ENCODE data around the gene CNTNAP2.

The CNTNAP2 gene

GRCh38 chr7:147496209-147496608 is 1379.6 kb downstream of the CNTNAP2 start:
- POLR2A ChIA-PET: no interaction called here
- DNase-seq (ENCODE audit: extremely low spot score): no peak
- CTCF ChIA-PET: no interaction called here
- no peak for TF ChIP-seq PKNOX1 (IDR thresholded peaks at IDR 0.05)
- TF ChIP-seq BHLHE40 (IDR thresholded peaks at IDR 0.05; ENCODE audit: borderline replicate concordance): no peak
- no peak for TF ChIP-seq ARNT (IDR thresholded peaks at IDR 0.05)
- no peak for TF ChIP-seq CTBP1 (IDR thresholded peaks at IDR 0.05; ENCODE audit: borderline replicate concordance)
- no peak for TF ChIP-seq NFRKB (IDR thresholded peaks at IDR 0.05)
- no peak for TF ChIP-seq LEF1 (IDR thresholded peaks at IDR 0.05; ENCODE audit: borderline replicate concordance)
- no peak for TF ChIP-seq ZNF384 (IDR thresholded peaks at IDR 0.05)
- TF ChIP-seq L3MBTL2 (conservative IDR thresholded peaks at IDR 0.05): no peak
- TF ChIP-seq HDGF (IDR thresholded peaks at IDR 0.05; ENCODE audit: borderline replicate concordance): no peak
- TF ChIP-seq FOXK2 (IDR thresholded peaks at IDR 0.05): no peak
- TF ChIP-seq FOXA1 (IDR thresholded peaks at IDR 0.05): no peak
- TF ChIP-seq FOXM1 (IDR thresholded peaks at IDR 0.05; ENCODE audit: borderline replicate concordance): no peak
- TF ChIP-seq TARDBP (IDR thresholded peaks at IDR 0.05): no peak
- TF ChIP-seq SP1 (IDR thresholded peaks at IDR 0.05): no peak
- TF ChIP-seq SUZ12 (IDR thresholded peaks at IDR 0.05): no peak
- no peak for TF ChIP-seq ELF4 (IDR thresholded peaks at IDR 0.05)

GRCh38 chr7:147497246-147497645 is 1380.6 kb downstream of the CNTNAP2 start:
- ChIA-PET CTCF (no interaction called here), POLR2A (no interaction called here)
- DNase-seq (ENCODE audit: extremely low spot score): no peak
- TF ChIP-seq HDGF (IDR thresholded peaks at IDR 0.05; ENCODE audit: borderline replicate concordance): no peak
- TF ChIP-seq ELF4 (IDR thresholded peaks at IDR 0.05): no peak
- no peak for TF ChIP-seq FOXK2 (IDR thresholded peaks at IDR 0.05)
- TF ChIP-seq CTBP1 (IDR thresholded peaks at IDR 0.05; ENCODE audit: borderline replicate concordance): no peak
- TF ChIP-seq L3MBTL2 (conservative IDR thresholded peaks at IDR 0.05): no peak
- TF ChIP-seq PKNOX1 (IDR thresholded peaks at IDR 0.05): no peak
- no peak for TF ChIP-seq SP1 (IDR thresholded peaks at IDR 0.05)
- TF ChIP-seq NFRKB (IDR thresholded peaks at IDR 0.05): no peak
- TF ChIP-seq FOXM1 (IDR thresholded peaks at IDR 0.05; ENCODE audit: borderline replicate concordance): no peak
- no peak for TF ChIP-seq FOXA1 (IDR thresholded peaks at IDR 0.05)
- TF ChIP-seq BHLHE40 (IDR thresholded peaks at IDR 0.05; ENCODE audit: borderline replicate concordance): no peak
- TF ChIP-seq TARDBP (IDR thresholded peaks at IDR 0.05): no peak
- TF ChIP-seq ZNF384 (IDR thresholded peaks at IDR 0.05): no peak
- TF ChIP-seq LEF1 (IDR thresholded peaks at IDR 0.05; ENCODE audit: borderline replicate concordance): no peak
- TF ChIP-seq SUZ12 (IDR thresholded peaks at IDR 0.05): no peak
- TF ChIP-seq ARNT (IDR thresholded peaks at IDR 0.05): no peak

GRCh38 chr7:147498081-147498480 is 1381.5 kb downstream of the CNTNAP2 start:
- ChIA-PET POLR2A (no interaction called here), CTCF (no interaction called here)
- no peak for DNase-seq (ENCODE audit: extremely low spot score)
- TF ChIP-seq ELF4 (IDR thresholded peaks at IDR 0.05) (no peak), FOXA1 (IDR thresholded peaks at IDR 0.05) (no peak), SP1 (IDR thresholded peaks at IDR 0.05) (no peak), L3MBTL2 (conservative IDR thresholded peaks at IDR 0.05) (no peak), CTBP1 (IDR thresholded peaks at IDR 0.05; ENCODE audit: borderline replicate concordance) (no peak), PKNOX1 (IDR thresholded peaks at IDR 0.05) (no peak), TARDBP (IDR thresholded peaks at IDR 0.05) (no peak), FOXM1 (IDR thresholded peaks at IDR 0.05; ENCODE audit: borderline replicate concordance) (no peak), FOXK2 (IDR thresholded peaks at IDR 0.05) (no peak), ZNF384 (IDR thresholded peaks at IDR 0.05) (no peak), LEF1 (IDR thresholded peaks at IDR 0.05; ENCODE audit: borderline replicate concordance) (no peak), NFRKB (IDR thresholded peaks at IDR 0.05) (no peak), HDGF (IDR thresholded peaks at IDR 0.05; ENCODE audit: borderline replicate concordance) (no peak), BHLHE40 (IDR thresholded peaks at IDR 0.05; ENCODE audit: borderline replicate concordance) (no peak), SUZ12 (IDR thresholded peaks at IDR 0.05) (no peak)

GRCh38 chr7:147509035-147509501 is 1392.5 kb downstream of the CNTNAP2 start:
- CTCF ChIA-PET: no interaction called here
- no peak for DNase-seq (ENCODE audit: extremely low spot score)
- POLR2A ChIA-PET: no interaction called here
- TF ChIP-seq LEF1 (IDR thresholded peaks at IDR 0.05; ENCODE audit: borderline replicate concordance) (no peak), SUZ12 (IDR thresholded peaks at IDR 0.05) (no peak), NFRKB (IDR thresholded peaks at IDR 0.05) (no peak), FOXM1 (IDR thresholded peaks at IDR 0.05; ENCODE audit: borderline replicate concordance) (no peak), ELF4 (IDR thresholded peaks at IDR 0.05) (no peak), SP1 (IDR thresholded peaks at IDR 0.05) (no peak), PKNOX1 (IDR thresholded peaks at IDR 0.05) (no peak), HDGF (IDR thresholded peaks at IDR 0.05; ENCODE audit: borderline replicate concordance) (no peak), FOXA1 (IDR thresholded peaks at IDR 0.05) (no peak), ARNT (IDR thresholded peaks at IDR 0.05) (no peak), BHLHE40 (IDR thresholded peaks at IDR 0.05; ENCODE audit: borderline replicate concordance) (no peak), CTBP1 (IDR thresholded peaks at IDR 0.05; ENCODE audit: borderline replicate concordance) (no peak), L3MBTL2 (conservative IDR thresholded peaks at IDR 0.05) (no peak), ZNF384 (IDR thresholded peaks at IDR 0.05) (no peak), TARDBP (IDR thresholded peaks at IDR 0.05) (no peak), FOXK2 (IDR thresholded peaks at IDR 0.05) (no peak)

GRCh38 chr7:147509541-147510200 is 1393.1 kb downstream of the CNTNAP2 start:
- no peak for DNase-seq (ENCODE audit: extremely low spot score)
- POLR2A ChIA-PET: no interaction called here
- TF ChIP-seq PKNOX1 (IDR thresholded peaks at IDR 0.05) (no peak), TARDBP (IDR thresholded peaks at IDR 0.05) (no peak), ARNT (IDR thresholded peaks at IDR 0.05) (no peak)
- CTCF ChIA-PET: no interaction called here
